GM06990 (cell line): ENCODE results near the gene PDILT.
"Not testable (repeated sequence)": the region's sequence is repeated elsewhere in the genome, so short reads cannot be mapped to it uniquely, and the experiment has no call there.

ENCODE experiments used
- DNase-seq: peaks from one replicate; pipeline ENCODE4 v3.0.0-alpha.2; 2011; ENCODE audit not compliant: insufficient read length; ENCODE audit errors: extremely low read depth
- H3K27me3 ChIP-seq: replicated peaks from 2 replicates; pipeline ENCODE4 v1.6.0; 2011; ENCODE audit warnings: low read length; ENCODE audit not compliant: control insufficient read depth, insufficient read depth
- H3K36me3 ChIP-seq: 2 replicates; pipeline ENCODE4 v1.5.1; 2011; ENCODE audit warnings: low read length; ENCODE audit not compliant: control insufficient read depth, insufficient read depth
- H3K4me3 ChIP-seq: replicated peaks from 2 replicates; pipeline ENCODE4 v1.5.1; 2011; ENCODE audit warnings: low read depth, mild to moderate bottlenecking, control low read depth, low read length
- TF ChIP-seq, protein P1 (sequence below): IDR thresholded peaks from 2 replicates; pipeline ENCODE4 v1.5.1; 2011; ENCODE audit warnings: low read length, control low read depth, mild to moderate bottlenecking, inconsistent platforms; ENCODE audit not compliant: insufficient read depth, poor library complexity, severe bottlenecking

Gene PDILT

DNA sequence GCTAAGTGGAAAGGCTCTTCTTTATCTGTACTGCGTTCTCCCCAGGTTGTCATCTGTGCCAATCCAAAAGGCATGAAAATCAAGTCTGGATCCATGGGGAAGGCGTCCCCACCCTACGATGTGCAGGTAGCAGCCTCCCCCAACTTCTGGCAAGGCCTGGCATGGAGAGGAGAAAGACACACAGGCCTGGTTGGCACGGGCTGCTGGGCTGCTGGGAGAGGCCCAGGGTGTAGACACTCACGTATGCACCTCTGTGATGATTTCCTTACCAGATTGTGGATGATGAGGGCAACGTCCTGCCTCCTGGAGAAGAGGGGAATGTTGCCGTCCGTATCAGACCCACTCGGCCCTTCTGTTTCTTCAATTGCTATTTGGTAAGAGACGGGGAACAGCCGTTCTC, 26.4 kb upstream of the PDILT start:
- Histone ChIP-seq H3K36me3 (no peaks in the 10 kb centered on the region), H3K27me3 (no peaks in the 10 kb centered on the region), H3K4me3 (no peak overlapping the region)
- DNase-seq = no peak
- TF ChIP-seq, protein P1, sequence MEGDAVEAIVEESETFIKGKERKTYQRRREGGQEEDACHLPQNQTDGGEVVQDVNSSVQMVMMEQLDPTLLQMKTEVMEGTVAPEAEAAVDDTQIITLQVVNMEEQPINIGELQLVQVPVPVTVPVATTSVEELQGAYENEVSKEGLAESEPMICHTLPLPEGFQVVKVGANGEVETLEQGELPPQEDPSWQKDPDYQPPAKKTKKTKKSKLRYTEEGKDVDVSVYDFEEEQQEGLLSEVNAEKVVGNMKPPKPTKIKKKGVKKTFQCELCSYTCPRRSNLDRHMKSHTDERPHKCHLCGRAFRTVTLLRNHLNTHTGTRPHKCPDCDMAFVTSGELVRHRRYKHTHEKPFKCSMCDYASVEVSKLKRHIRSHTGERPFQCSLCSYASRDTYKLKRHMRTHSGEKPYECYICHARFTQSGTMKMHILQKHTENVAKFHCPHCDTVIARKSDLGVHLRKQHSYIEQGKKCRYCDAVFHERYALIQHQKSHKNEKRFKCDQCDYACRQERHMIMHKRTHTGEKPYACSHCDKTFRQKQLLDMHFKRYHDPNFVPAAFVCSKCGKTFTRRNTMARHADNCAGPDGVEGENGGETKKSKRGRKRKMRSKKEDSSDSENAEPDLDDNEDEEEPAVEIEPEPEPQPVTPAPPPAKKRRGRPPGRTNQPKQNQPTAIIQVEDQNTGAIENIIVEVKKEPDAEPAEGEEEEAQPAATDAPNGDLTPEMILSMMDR = no peak

- not testable (repeated sequence) for DNase-seq, H3K4me3 ChIP-seq, H3K36me3 ChIP-seq, H3K27me3 ChIP-seq
Observed at GRCh38 chr16:20430480-20430879, 25.9 kb upstream of the PDILT start.

DNA sequence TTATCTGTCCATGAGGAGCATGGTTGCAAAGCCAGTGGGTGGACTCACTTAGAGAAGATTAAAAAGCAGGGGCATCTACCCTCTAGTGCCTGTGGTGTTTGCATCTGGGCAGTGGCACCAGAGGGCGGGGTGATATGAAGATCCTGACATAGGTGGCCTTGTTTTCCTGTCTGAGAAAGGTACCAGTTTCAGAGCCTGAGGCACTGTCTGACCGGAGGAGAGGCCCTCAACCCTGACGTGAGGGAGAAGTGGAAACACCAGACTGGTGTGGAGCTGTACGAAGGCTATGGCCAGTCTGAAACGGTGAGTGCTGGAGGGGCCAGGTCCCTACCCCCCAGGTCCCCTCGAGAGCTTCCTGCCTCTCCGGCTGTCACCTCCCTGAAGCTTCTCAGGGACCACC, 25.0 kb upstream of the PDILT start:
- not testable (repeated sequence) for H3K4me3 ChIP-seq, DNase-seq, H3K36me3 ChIP-seq, H3K27me3 ChIP-seq

- H3K27me3 ChIP-seq, H3K4me3 ChIP-seq, H3K36me3 ChIP-seq, DNase-seq: not testable (repeated sequence)
Observed at GRCh38 chr16:20427401-20427797, 22.9 kb upstream of the PDILT start.

DNA sequence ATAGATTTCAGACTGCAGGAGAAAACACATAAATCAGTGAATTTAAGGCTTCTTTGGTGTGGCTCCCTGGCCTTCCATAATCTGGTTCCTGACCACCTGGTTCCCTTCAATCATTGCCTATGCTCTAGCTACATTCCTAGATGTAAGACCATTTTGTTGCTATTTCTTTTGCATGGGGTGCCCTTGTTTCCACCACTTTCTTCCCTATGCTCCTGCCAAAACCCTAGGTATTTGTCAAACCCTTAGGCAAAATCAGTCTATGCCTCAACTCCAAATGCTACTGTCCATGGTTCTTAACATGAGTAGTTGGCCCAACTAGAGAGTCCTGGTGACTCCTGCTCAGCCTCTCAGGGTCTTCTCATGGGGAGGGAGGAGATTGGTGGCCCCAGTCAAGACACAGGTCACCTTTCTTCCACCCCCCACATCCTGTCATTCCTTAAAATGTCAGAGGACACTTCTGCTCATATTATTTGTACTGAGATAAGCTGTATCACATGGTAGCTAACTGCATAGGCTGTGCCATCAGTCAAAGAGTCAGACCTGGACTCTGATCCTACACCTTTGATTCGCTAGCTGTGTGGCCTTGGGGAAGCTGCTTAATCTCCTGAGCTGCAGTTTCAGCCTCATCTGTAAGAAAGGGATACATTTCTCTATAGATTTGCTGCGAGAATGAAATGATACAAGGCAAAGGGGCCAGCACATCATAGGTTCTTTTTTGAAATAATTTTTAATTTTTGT, 19.8 kb upstream of the PDILT start:
- DNase-seq = no peak
- Histone ChIP-seq H3K27me3 (no peaks in the 10 kb centered on the region), H3K4me3 (no peak overlapping the region), H3K36me3 (no peaks in the 10 kb centered on the region)
- TF ChIP-seq, protein P1 = no peak

DNA sequence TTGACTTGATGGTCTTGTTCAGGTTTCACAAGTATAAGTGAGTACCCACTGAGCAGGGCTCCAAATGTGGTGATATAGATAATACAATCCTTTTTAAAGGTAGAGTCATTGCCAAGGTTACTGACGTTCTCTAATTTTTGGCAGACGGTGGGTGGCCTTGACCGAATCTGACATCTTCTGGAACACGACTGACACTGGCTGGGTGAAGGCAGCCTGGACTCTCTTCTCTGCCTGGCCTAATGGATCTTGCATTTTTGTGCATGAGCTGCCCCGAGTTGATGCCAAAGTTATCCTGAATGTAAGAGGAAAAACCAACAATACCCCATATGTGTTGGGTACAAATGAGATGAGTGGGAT, 19.2 kb upstream of the PDILT start:
- not testable (repeated sequence) for DNase-seq

GRCh38 chr16:20421748-20422147, 17.2 kb upstream of the PDILT start:
- DNase-seq, H3K4me3 ChIP-seq, H3K27me3 ChIP-seq, H3K36me3 ChIP-seq: not testable (repeated sequence)

More for the DNA sequence above, 19.2 kb upstream of the PDILT start:
- H3K36me3 ChIP-seq, H3K4me3 ChIP-seq, H3K27me3 ChIP-seq: not testable (repeated sequence)

GRCh38 chr16:20419093-20419492, 14.6 kb upstream of the PDILT start:
- not testable (repeated sequence) for DNase-seq, H3K27me3 ChIP-seq, H3K36me3 ChIP-seq, H3K4me3 ChIP-seq

GRCh38 chr16:20415541-20415940, 11.0 kb upstream of the PDILT start:
- TF ChIP-seq, protein P1 = no peak
- H3K36me3 ChIP-seq = no peaks in the 10 kb centered on the region
- H3K4me3 ChIP-seq = no peak overlapping the region
- no peaks in the 10 kb centered on the region; the same call in none of the 2 replicates for H3K27me3 ChIP-seq
- no peak for DNase-seq
